Measurements from ENCODE around the gene MED14.

GRCh38 chrX:40684092-40684491 lies 51.2 kb downstream of the MED14 start:
- TF ChIP-seq EZH2phosphoT487 (IDR thresholded peaks at IDR 0.05; ENCODE audit: insufficient read depth, low read depth) (no peak), EZH2 (IDR thresholded peaks at IDR 0.05; ENCODE audit: insufficient read depth, poor library complexity, severe bottlenecking) (no peak)
